ENCODE measurements around the gene PPM1D.
"Not testable (repeated sequence)": the region's sequence is repeated elsewhere in the genome, so short reads cannot be mapped to it uniquely, and the experiment has no call there.

PPM1D gene

GRCh38 chr17:60652454-60653247, 52.7 kb downstream of the PPM1D start:
- Histone ChIP-seq H3K4me1 (ENCODE audit: insufficient read depth, low read length) (no peaks in the 10 kb centered on the region), H3K36me3 (ENCODE audit: insufficient read depth, low read depth, low read length) (peaks cover 50% of the 10 kb centered on the region), H3K4me3 (ENCODE audit: low read length) (no peak overlapping the region), H3K27ac (ENCODE audit: low read length) (no peak overlapping the region), H3K9ac (ENCODE audit: low read depth, low read length) (no peak overlapping the region), H3K27me3 (ENCODE audit: insufficient read depth, low read length) (no peaks in the 10 kb centered on the region), H3K9me3 (ENCODE audit: insufficient read depth, low read depth, low read length) (no peaks in the 10 kb centered on the region)

DNA sequence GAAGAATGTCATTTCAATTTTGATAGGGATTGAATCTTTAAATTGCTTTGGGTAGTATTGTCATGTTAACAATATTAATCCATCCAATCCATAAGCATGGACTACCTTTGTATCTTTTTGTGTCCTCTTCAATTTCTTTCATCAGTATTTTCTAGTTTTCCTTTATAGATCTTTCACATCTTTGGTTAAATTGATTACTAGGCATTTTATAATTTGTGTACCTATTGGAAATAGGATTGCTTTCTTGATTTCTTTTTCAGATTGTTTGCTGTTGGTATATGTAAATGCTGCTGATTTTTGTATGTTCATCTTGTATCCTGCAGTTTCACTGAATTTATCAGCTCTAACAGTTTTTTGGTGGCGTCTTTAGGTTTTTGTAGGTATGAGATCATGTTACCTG, 53.6 kb downstream of the PPM1D start:
- Histone ChIP-seq H3K36me3 (ENCODE audit: insufficient read depth, low read depth, low read length) (peaks cover 42% of the 10 kb centered on the region), H3K4me3 (ENCODE audit: low read length) (no peak overlapping the region), H3K27me3 (ENCODE audit: insufficient read depth, low read length) (no peaks in the 10 kb centered on the region), H3K4me1 (ENCODE audit: insufficient read depth, low read length) (no peaks in the 10 kb centered on the region), H3K9me3 (ENCODE audit: insufficient read depth, low read depth, low read length) (no peaks in the 10 kb centered on the region), H3K9ac (ENCODE audit: low read depth, low read length) (no peak overlapping the region), H3K27ac (ENCODE audit: low read length) (no peak overlapping the region)

- H3K4me1 ChIP-seq (ENCODE audit: insufficient read depth, low read length), result no peaks in the 10 kb centered on the region
- H3K9ac ChIP-seq (ENCODE audit: low read depth, low read length), result no peak overlapping the region
- no peaks in the 10 kb centered on the region for H3K27me3 ChIP-seq (ENCODE audit: insufficient read depth, low read length)
- peaks cover 25% of the 10 kb centered on the region for H3K36me3 ChIP-seq (ENCODE audit: insufficient read depth, low read depth, low read length)
- no peak overlapping the region for H3K4me3 ChIP-seq (ENCODE audit: low read length)
- H3K27ac ChIP-seq (ENCODE audit: low read length), result no peak overlapping the region
- no peaks in the 10 kb centered on the region for H3K9me3 ChIP-seq (ENCODE audit: insufficient read depth, low read depth, low read length)
These were observed 56.5 kb downstream of the PPM1D start for GRCh38 chr17:60656499-60656898.

GRCh38 chr17:60659156-60659555, 59.2 kb downstream of the PPM1D start:
- Histone ChIP-seq H3K9me3 (ENCODE audit: insufficient read depth, low read depth, low read length) (no peaks in the 10 kb centered on the region), H3K9ac (ENCODE audit: low read depth, low read length) (no peak overlapping the region), H3K36me3 (ENCODE audit: insufficient read depth, low read depth, low read length) (peaks cover 25% of the 10 kb centered on the region), H3K4me3 (ENCODE audit: low read length) (no peak overlapping the region), H3K27ac (ENCODE audit: low read length) (no peak overlapping the region), H3K4me1 (ENCODE audit: insufficient read depth, low read length) (no peaks in the 10 kb centered on the region), H3K27me3 (ENCODE audit: insufficient read depth, low read length) (no peaks in the 10 kb centered on the region)

DNA sequence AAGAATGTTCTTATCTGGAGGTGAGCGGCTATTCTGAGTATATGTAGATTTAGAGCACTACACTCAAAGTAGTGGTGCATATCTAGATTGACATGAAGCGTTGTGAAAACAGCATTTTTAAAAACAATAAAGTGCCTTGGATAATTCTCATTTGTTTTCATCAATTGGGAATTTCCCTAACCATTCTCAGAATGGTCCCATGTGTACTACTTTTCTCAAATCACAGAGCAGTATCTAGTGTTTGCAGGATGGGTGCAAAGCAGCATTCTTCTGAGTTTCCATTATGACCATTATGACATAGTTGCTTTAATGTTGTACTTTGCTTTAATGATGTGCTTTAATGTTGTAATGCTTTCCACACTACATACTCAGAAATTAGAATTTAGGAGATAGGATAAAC, 61.5 kb downstream of the PPM1D start:
- Histone ChIP-seq H3K27me3 (ENCODE audit: insufficient read depth, low read length) (no peaks in the 10 kb centered on the region), H3K36me3 (ENCODE audit: insufficient read depth, low read depth, low read length) (peaks cover 29% of the 10 kb centered on the region), H3K27ac (ENCODE audit: low read length) (no peak overlapping the region), H3K4me1 (ENCODE audit: insufficient read depth, low read length) (no peaks in the 10 kb centered on the region), H3K9me3 (ENCODE audit: insufficient read depth, low read depth, low read length) (no peaks in the 10 kb centered on the region), H3K9ac (ENCODE audit: low read depth, low read length) (no peak overlapping the region), H3K4me3 (ENCODE audit: low read length) (no peak overlapping the region)

GRCh38 chr17:60664022-60664421, 64.0 kb downstream of the PPM1D start:
- no peaks in the 10 kb centered on the region for H3K27me3 ChIP-seq (ENCODE audit: insufficient read depth, low read length)
- no peak overlapping the region for H3K27ac ChIP-seq (ENCODE audit: low read length)
- no peak overlapping the region for H3K4me3 ChIP-seq (ENCODE audit: low read length)
- H3K4me1 ChIP-seq (ENCODE audit: insufficient read depth, low read length), result no peaks in the 10 kb centered on the region
- peaks cover 20% of the 10 kb centered on the region for H3K36me3 ChIP-seq (ENCODE audit: insufficient read depth, low read depth, low read length)
- H3K9me3 ChIP-seq (ENCODE audit: insufficient read depth, low read depth, low read length), result no peaks in the 10 kb centered on the region
- no peak overlapping the region for H3K9ac ChIP-seq (ENCODE audit: low read depth, low read length)

DNA sequence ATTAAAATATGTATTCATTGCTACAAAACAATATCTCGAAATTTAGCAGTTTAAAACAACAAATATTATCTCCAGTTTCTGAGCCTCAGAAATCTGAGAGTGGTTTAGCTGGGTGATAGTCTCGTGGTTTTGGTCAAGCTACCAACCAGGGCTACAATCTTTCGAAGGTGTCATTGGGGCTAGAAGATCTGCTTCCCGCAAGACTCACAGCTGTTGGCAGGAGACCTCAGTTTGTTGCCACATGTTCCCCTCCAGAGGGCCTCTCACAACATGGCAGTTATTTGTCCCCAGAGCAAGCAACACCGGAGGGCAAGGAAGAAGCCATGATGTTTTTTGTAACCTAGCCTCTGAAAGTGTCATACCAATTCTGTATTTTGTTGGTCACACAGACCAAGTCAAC, 65.6 kb downstream of the PPM1D start:
- peaks cover 17% of the 10 kb centered on the region for H3K36me3 ChIP-seq (ENCODE audit: insufficient read depth, low read depth, low read length)
- H3K9me3 ChIP-seq (ENCODE audit: insufficient read depth, low read depth, low read length), result no peaks in the 10 kb centered on the region
- no peaks in the 10 kb centered on the region for H3K4me1 ChIP-seq (ENCODE audit: insufficient read depth, low read length)
- H3K4me3 ChIP-seq (ENCODE audit: low read length), result no peak overlapping the region
- no peak overlapping the region for H3K9ac ChIP-seq (ENCODE audit: low read depth, low read length)
- H3K27ac ChIP-seq (ENCODE audit: low read length), result no peak overlapping the region
- H3K27me3 ChIP-seq (ENCODE audit: insufficient read depth, low read length), result no peaks in the 10 kb centered on the region

GRCh38 chr17:60668741-60669140, 68.7 kb downstream of the PPM1D start:
- H3K9ac ChIP-seq (ENCODE audit: low read depth, low read length); H3K4me3 ChIP-seq (ENCODE audit: low read length); H3K9me3 ChIP-seq (ENCODE audit: insufficient read depth, low read depth, low read length); H3K27me3 ChIP-seq (ENCODE audit: insufficient read depth, low read length); H3K4me1 ChIP-seq (ENCODE audit: insufficient read depth, low read length); H3K36me3 ChIP-seq (ENCODE audit: insufficient read depth, low read depth, low read length); H3K27ac ChIP-seq (ENCODE audit: low read length): not testable (repeated sequence)

DNA sequence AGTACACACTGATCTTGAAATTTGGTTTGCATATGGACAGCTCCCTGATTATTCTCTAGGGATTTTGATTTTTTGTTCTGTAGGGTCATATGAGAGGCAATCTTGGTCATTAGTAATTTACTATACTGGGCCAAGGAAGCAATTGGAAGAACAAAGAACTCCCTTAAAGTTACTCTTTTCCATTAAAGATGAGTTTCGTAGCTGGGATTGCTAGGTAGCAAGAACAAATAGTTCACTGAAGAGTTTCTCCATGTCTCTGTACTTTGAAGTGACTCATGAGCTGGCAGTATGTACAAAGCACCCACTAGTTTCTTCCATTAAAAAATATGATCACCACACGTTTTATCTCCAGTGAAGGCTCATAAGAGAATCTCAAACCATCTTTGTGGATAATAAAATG, 71.5 kb downstream of the PPM1D start:
- Histone ChIP-seq H3K4me3 (ENCODE audit: low read length) (no peak overlapping the region), H3K27ac (ENCODE audit: low read length) (no peak overlapping the region), H3K9me3 (ENCODE audit: insufficient read depth, low read depth, low read length) (no peaks in the 10 kb centered on the region)

DNA sequence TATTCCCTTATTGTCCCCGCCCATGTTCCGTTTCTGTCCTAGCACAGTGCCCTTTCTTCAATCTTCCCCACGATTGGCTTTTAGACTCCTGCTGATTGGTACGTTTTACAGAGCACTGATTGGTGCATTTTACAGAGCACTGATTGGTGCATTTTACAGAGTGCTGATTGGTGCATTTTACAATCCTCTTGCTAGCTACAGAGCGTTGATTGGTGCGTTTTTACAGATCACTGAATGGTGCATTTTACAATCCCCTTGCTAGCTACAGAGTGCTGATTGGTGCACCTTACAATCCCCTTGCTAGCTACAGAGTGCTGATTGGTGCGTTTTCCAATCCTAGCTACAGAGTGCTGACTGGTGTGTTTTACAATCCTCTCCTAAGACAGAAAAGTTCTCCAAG, 74.6 kb downstream of the PPM1D start:
- H3K4me1 ChIP-seq (ENCODE audit: insufficient read depth, low read length); H3K36me3 ChIP-seq (ENCODE audit: insufficient read depth, low read depth, low read length); H3K9ac ChIP-seq (ENCODE audit: low read depth, low read length); H3K9me3 ChIP-seq (ENCODE audit: insufficient read depth, low read depth, low read length); H3K27ac ChIP-seq (ENCODE audit: low read length); H3K4me3 ChIP-seq (ENCODE audit: low read length); H3K27me3 ChIP-seq (ENCODE audit: insufficient read depth, low read length): not testable (repeated sequence)

More for the DNA sequence above, 71.5 kb downstream of the PPM1D start:
- Histone ChIP-seq H3K9ac (ENCODE audit: low read depth, low read length) (no peak overlapping the region), H3K4me1 (ENCODE audit: insufficient read depth, low read length) (no peaks in the 10 kb centered on the region), H3K36me3 (ENCODE audit: insufficient read depth, low read depth, low read length) (no peaks in the 10 kb centered on the region), H3K27me3 (ENCODE audit: insufficient read depth, low read length) (no peaks in the 10 kb centered on the region)

- no peak overlapping the region for H3K4me3 ChIP-seq (ENCODE audit: low read length)
- H3K36me3 ChIP-seq (ENCODE audit: insufficient read depth, low read depth, low read length), result no peaks in the 10 kb centered on the region
- no peaks in the 10 kb centered on the region for H3K27me3 ChIP-seq (ENCODE audit: insufficient read depth, low read length)
- no peaks in the 10 kb centered on the region for H3K9me3 ChIP-seq (ENCODE audit: insufficient read depth, low read depth, low read length)
- no peak overlapping the region for H3K9ac ChIP-seq (ENCODE audit: low read depth, low read length)
- H3K4me1 ChIP-seq (ENCODE audit: insufficient read depth, low read length), result no peaks in the 10 kb centered on the region
- no peak overlapping the region for H3K27ac ChIP-seq (ENCODE audit: low read length)
These were observed 76.0 kb downstream of the PPM1D start for GRCh38 chr17:60675997-60676396.

- no peaks in the 10 kb centered on the region for H3K27me3 ChIP-seq (ENCODE audit: insufficient read depth, low read length)
- peak overlapping the region; percentile 84 for H3K4me3 ChIP-seq (ENCODE audit: low read length)
- H3K4me1 ChIP-seq (ENCODE audit: insufficient read depth, low read length), result no peaks in the 10 kb centered on the region
- peak overlapping the region; percentile 67 for H3K9ac ChIP-seq (ENCODE audit: low read depth, low read length)
- H3K9me3 ChIP-seq (ENCODE audit: insufficient read depth, low read depth, low read length), result no peaks in the 10 kb centered on the region
- no peak overlapping the region for H3K27ac ChIP-seq (ENCODE audit: low read length)
- H3K36me3 ChIP-seq (ENCODE audit: insufficient read depth, low read depth, low read length), result no peaks in the 10 kb centered on the region
These were observed 76.8 kb downstream of the PPM1D start for GRCh38 chr17:60676758-60677307.

All from iPS-20b (cell line).